ENCODE data around the gene NCKAP5L.

NCKAP5L gene

GRCh38 chr12:49865782-49866135 is 37.5 kb upstream of the NCKAP5L start:
- no peak overlapping the region for H2AFZ ChIP-seq (ENCODE audit: insufficient read depth, low read length, poor library complexity)
- H3K4ac ChIP-seq (ENCODE audit: low read depth, low read length), result no peak overlapping the region
- H3K18ac ChIP-seq (ENCODE audit: low read length), result no peak overlapping the region
- no peak overlapping the region for H3K4me3 ChIP-seq (ENCODE audit: low read depth, low read length)
- H3K79me1 ChIP-seq (ENCODE audit: low read length), result no peaks in the 10 kb centered on the region
- DNase-seq, result no peak
- no CpG with 5 or more reads among the region's 8 CpGs for WGBS (ENCODE audit: extremely low coverage, insufficient coverage, insufficient read length)
- no peak overlapping the region for H3K14ac ChIP-seq (ENCODE audit: low read length)
- H4K12ac ChIP-seq (ENCODE audit: low read depth, low read length), result no peak overlapping the region
- H2BK120ac ChIP-seq (ENCODE audit: insufficient read depth, low read length, poor library complexity), result no peak overlapping the region
- H3K79me2 ChIP-seq (ENCODE audit: control insufficient read depth, insufficient read depth, low read length, poor library complexity), result no peaks in the 10 kb centered on the region
- H2BK12ac ChIP-seq (ENCODE audit: low read length), result no peak overlapping the region
- H3K23ac ChIP-seq (ENCODE audit: low read length), result no peak overlapping the region
- H3K9ac ChIP-seq (ENCODE audit: low read length), result no peak overlapping the region
- no peak overlapping the region for H4K91ac ChIP-seq (ENCODE audit: low read depth, low read length)
- peaks cover 6 to 11% of the 10 kb centered on the region in 2 experiments for H3K4me1 ChIP-seq (ENCODE audit: control insufficient read depth in 1 of 2, insufficient read depth in 2 of 2, low read length in 2 of 2)
- no peak overlapping the region for H2BK5ac ChIP-seq (ENCODE audit: low read depth, low read length, poor library complexity)
- H3K4me2 ChIP-seq (ENCODE audit: low read length), result no peak overlapping the region
- no peaks in the 10 kb centered on the region for H3K36me3 ChIP-seq (ENCODE audit: control insufficient read depth in 1 of 2, insufficient read depth in 2 of 2, low read length in 2 of 2)
- peaks cover 2% of the 10 kb centered on the region for H3K9me3 ChIP-seq (ENCODE audit: insufficient read depth, low read depth, low read length)
- no peak overlapping the region for H2AK5ac ChIP-seq (ENCODE audit: low read length)
- H3K27ac ChIP-seq (ENCODE audit: low read depth, low read length), result no peak overlapping the region
- H4K8ac ChIP-seq (ENCODE audit: low read depth, low read length), result no peak overlapping the region
- H3K27me3 ChIP-seq (ENCODE audit: insufficient read depth, low read length), result no peaks in the 10 kb centered on the region

GRCh38 chr12:49865109-49865781 is 37.0 kb upstream of the NCKAP5L start:
- no peak overlapping the region for H3K18ac ChIP-seq (ENCODE audit: low read length)
- no peak overlapping the region for H2BK5ac ChIP-seq (ENCODE audit: low read depth, low read length, poor library complexity)
- DNase-seq, result no peak
- H3K23ac ChIP-seq (ENCODE audit: low read length), result no peak overlapping the region
- no peaks in the 10 kb centered on the region for H3K27me3 ChIP-seq (ENCODE audit: insufficient read depth, low read length)
- H3K14ac ChIP-seq (ENCODE audit: low read length), result no peak overlapping the region
- H3K79me1 ChIP-seq (ENCODE audit: low read length), result no peaks in the 10 kb centered on the region
- H4K12ac ChIP-seq (ENCODE audit: low read depth, low read length), result no peak overlapping the region
- H3K4me3 ChIP-seq (ENCODE audit: low read depth, low read length), result no peak overlapping the region
- no peak overlapping the region for H4K8ac ChIP-seq (ENCODE audit: low read depth, low read length)
- H4K91ac ChIP-seq (ENCODE audit: low read depth, low read length), result no peak overlapping the region
- no peak overlapping the region for H3K27ac ChIP-seq (ENCODE audit: low read depth, low read length)
- peaks cover 6 to 11% of the 10 kb centered on the region in 2 experiments for H3K4me1 ChIP-seq (ENCODE audit: control insufficient read depth in 1 of 2, insufficient read depth in 2 of 2, low read length in 2 of 2)
- no peaks in the 10 kb centered on the region for H3K79me2 ChIP-seq (ENCODE audit: control insufficient read depth, insufficient read depth, low read length, poor library complexity)
- H2BK120ac ChIP-seq (ENCODE audit: insufficient read depth, low read length, poor library complexity), result no peak overlapping the region
- H3K36me3 ChIP-seq (ENCODE audit: control insufficient read depth in 1 of 2, insufficient read depth in 2 of 2, low read length in 2 of 2), result no peaks in the 10 kb centered on the region
- no CpG with 5 or more reads among the region's 13 CpGs for WGBS (ENCODE audit: extremely low coverage, insufficient coverage, insufficient read length)
- no peak overlapping the region for H2AK5ac ChIP-seq (ENCODE audit: low read length)
- H3K4me2 ChIP-seq (ENCODE audit: low read length), result no peak overlapping the region
- peaks cover 2% of the 10 kb centered on the region for H3K9me3 ChIP-seq (ENCODE audit: insufficient read depth, low read depth, low read length)
- H2AFZ ChIP-seq (ENCODE audit: insufficient read depth, low read length, poor library complexity), result no peak overlapping the region
- H3K9ac ChIP-seq (ENCODE audit: low read length), result no peak overlapping the region
- no peak overlapping the region for H2BK12ac ChIP-seq (ENCODE audit: low read length)
- no peak overlapping the region for H3K4ac ChIP-seq (ENCODE audit: low read depth, low read length)

- DNase-seq, result no peak
- no CpG with 5 or more reads among the region's 2 CpGs for WGBS (ENCODE audit: extremely low coverage, insufficient coverage, insufficient read length)
- H2AK5ac ChIP-seq (ENCODE audit: low read length), result no peak overlapping the region
- H3K9ac ChIP-seq (ENCODE audit: low read length), result no peak overlapping the region
- no peak overlapping the region for H4K91ac ChIP-seq (ENCODE audit: low read depth, low read length)
- no peak overlapping the region for H3K4ac ChIP-seq (ENCODE audit: low read depth, low read length)
- H3K27ac ChIP-seq (ENCODE audit: low read depth, low read length), result no peak overlapping the region
- H3K4me2 ChIP-seq (ENCODE audit: low read length), result no peak overlapping the region
- no peaks in the 10 kb centered on the region for H3K79me1 ChIP-seq (ENCODE audit: low read length)
- H3K18ac ChIP-seq (ENCODE audit: low read length), result no peak overlapping the region
- H3K27me3 ChIP-seq (ENCODE audit: insufficient read depth, low read length), result no peaks in the 10 kb centered on the region
- H2AFZ ChIP-seq (ENCODE audit: insufficient read depth, low read length, poor library complexity), result no peak overlapping the region
- no peak overlapping the region for H4K12ac ChIP-seq (ENCODE audit: low read depth, low read length)
- H3K79me2 ChIP-seq (ENCODE audit: control insufficient read depth, insufficient read depth, low read length, poor library complexity), result no peaks in the 10 kb centered on the region
- H2BK120ac ChIP-seq (ENCODE audit: insufficient read depth, low read length, poor library complexity), result no peak overlapping the region
- no peak overlapping the region for H2BK12ac ChIP-seq (ENCODE audit: low read length)
- H3K23ac ChIP-seq (ENCODE audit: low read length), result no peak overlapping the region
- no peak overlapping the region for H3K14ac ChIP-seq (ENCODE audit: low read length)
- no peaks in the 10 kb centered on the region for H3K36me3 ChIP-seq (ENCODE audit: control insufficient read depth in 1 of 2, insufficient read depth in 2 of 2, low read length in 2 of 2)
- no peak overlapping the region for H4K8ac ChIP-seq (ENCODE audit: low read depth, low read length)
- H3K4me3 ChIP-seq (ENCODE audit: low read depth, low read length), result no peak overlapping the region
- H2BK5ac ChIP-seq (ENCODE audit: low read depth, low read length, poor library complexity), result no peak overlapping the region
- H3K4me1 ChIP-seq (ENCODE audit: control insufficient read depth in 1 of 2, insufficient read depth in 2 of 2, low read length in 2 of 2), result peaks cover 6 to 11% of the 10 kb centered on the region in 2 experiments
- peaks cover 2% of the 10 kb centered on the region for H3K9me3 ChIP-seq (ENCODE audit: insufficient read depth, low read depth, low read length)
Observed at GRCh38 chr12:49864798-49865090, 36.5 kb upstream of the NCKAP5L start.

GRCh38 chr12:49863946-49864797 is 36.0 kb upstream of the NCKAP5L start:
- no peak overlapping the region for H3K14ac ChIP-seq (ENCODE audit: low read length)
- no peak overlapping the region for H2AK5ac ChIP-seq (ENCODE audit: low read length)
- H2BK5ac ChIP-seq (ENCODE audit: low read depth, low read length, poor library complexity), result no peak overlapping the region
- H2BK12ac ChIP-seq (ENCODE audit: low read length), result no peak overlapping the region
- H3K4ac ChIP-seq (ENCODE audit: low read depth, low read length), result no peak overlapping the region
- H4K8ac ChIP-seq (ENCODE audit: low read depth, low read length), result no peak overlapping the region
- no CpG with 5 or more reads among the region's 17 CpGs for WGBS (ENCODE audit: extremely low coverage, insufficient coverage, insufficient read length)
- H4K91ac ChIP-seq (ENCODE audit: low read depth, low read length), result no peak overlapping the region
- H3K4me1 ChIP-seq (ENCODE audit: control insufficient read depth in 1 of 2, insufficient read depth in 2 of 2, low read length in 2 of 2), result peaks cover 4 to 8% of the 10 kb centered on the region in 2 experiments
- H3K4me2 ChIP-seq (ENCODE audit: low read length), result no peak overlapping the region
- no peaks in the 10 kb centered on the region for H3K9me3 ChIP-seq (ENCODE audit: insufficient read depth, low read depth, low read length)
- H4K12ac ChIP-seq (ENCODE audit: low read depth, low read length), result no peak overlapping the region
- no peaks in the 10 kb centered on the region for H3K36me3 ChIP-seq (ENCODE audit: control insufficient read depth in 1 of 2, insufficient read depth in 2 of 2, low read length in 2 of 2)
- no peak overlapping the region for H2BK120ac ChIP-seq (ENCODE audit: insufficient read depth, low read length, poor library complexity)
- no peak overlapping the region for H3K9ac ChIP-seq (ENCODE audit: low read length)
- H3K27me3 ChIP-seq (ENCODE audit: insufficient read depth, low read length), result no peaks in the 10 kb centered on the region
- H2AFZ ChIP-seq (ENCODE audit: insufficient read depth, low read length, poor library complexity), result no peak overlapping the region
- no peaks in the 10 kb centered on the region for H3K79me1 ChIP-seq (ENCODE audit: low read length)
- no peak overlapping the region for H3K18ac ChIP-seq (ENCODE audit: low read length)
- DNase-seq, result peak in 1 of 2 donors; percentile 31
- no peak overlapping the region for H3K27ac ChIP-seq (ENCODE audit: low read depth, low read length)
- no peaks in the 10 kb centered on the region for H3K79me2 ChIP-seq (ENCODE audit: control insufficient read depth, insufficient read depth, low read length, poor library complexity)
- no peak overlapping the region for H3K23ac ChIP-seq (ENCODE audit: low read length)
- H3K4me3 ChIP-seq (ENCODE audit: low read depth, low read length), result no peak overlapping the region
